HT-29 (cell line): ENCODE measurements around the gene GRB7. TPM values are rescaled to one million over a fixed set of nuclear protein-coding genes. Genes with fewer than 3 reads are reported as not detected.
"Not testable (repeated sequence)": the region's sequence is repeated elsewhere in the genome, so short reads cannot be mapped to it uniquely, and the experiment has no call there.

Experiments
- DNase-seq: peaks from one replicate; pipeline ENCODE4 v3.0.0-alpha.2; 2015; ENCODE audit warnings: low spot score
- total RNA-seq: library from RNA; depleted of rRNA; stranded (reverse); fragments of >200 nt; shearing (Covaris generic); gene quantifications from 2 replicates; pipeline ENCODE4 v1.2.3, GENCODE V29; 2014

GRB7 gene
- total RNA-seq, 1 experiment from 2014 or later, result 142 TPM

GRCh38 chr17:39751016-39751543 is 13.3 kb downstream of the GRB7 start:
- DNase-seq, result no peak

- no peak for DNase-seq
These were observed 13.9 kb downstream of the GRB7 start for GRCh38 chr17:39751637-39752036.

GRCh38 chr17:39752241-39752881 is 14.6 kb downstream of the GRB7 start:
- DNase-seq, result no peak

GRCh38 chr17:39753514-39754160 is 15.9 kb downstream of the GRB7 start:
- DNase-seq, result peak; percentile 55

GRCh38 chr17:39754161-39754957 is 16.6 kb downstream of the GRB7 start:
- peak; percentile 95 for DNase-seq

GRCh38 chr17:39754958-39755553 is 17.3 kb downstream of the GRB7 start:
- DNase-seq, result no peak

- no peak for DNase-seq
These were observed 18.0 kb downstream of the GRB7 start for GRCh38 chr17:39755554-39756379.

GRCh38 chr17:39756380-39757079 is 18.8 kb downstream of the GRB7 start:
- no peak for DNase-seq

GRCh38 chr17:39757176-39757662 is 19.5 kb downstream of the GRB7 start:
- DNase-seq, result no peak

GRCh38 chr17:39757931-39758873 is 20.5 kb downstream of the GRB7 start:
- no peak for DNase-seq

- no peak for DNase-seq
These were observed 21.5 kb downstream of the GRB7 start for GRCh38 chr17:39759204-39759603.

- DNase-seq, result no peak
These were observed 24.2 kb downstream of the GRB7 start for GRCh38 chr17:39761861-39762496.

- DNase-seq, result no peak
These were observed 25.5 kb downstream of the GRB7 start for GRCh38 chr17:39763051-39763820.

GRCh38 chr17:39764171-39764570 is 26.4 kb downstream of the GRB7 start:
- DNase-seq, result not testable (repeated sequence)

- no peak for DNase-seq
These were observed 27.4 kb downstream of the GRB7 start for GRCh38 chr17:39765175-39765574.

- DNase-seq, result no peak
These were observed 28.0 kb downstream of the GRB7 start for GRCh38 chr17:39765766-39766165.

GRCh38 chr17:39767147-39767546 is 29.4 kb downstream of the GRB7 start:
- DNase-seq, result no peak
